ENCODE results near the gene PIK3R3.
"Not testable (repeated sequence)": the region's sequence is repeated elsewhere in the genome, so short reads cannot be mapped to it uniquely, and the experiment has no call there.

- TF ChIP-seq POLR2AphosphoS5 (IDR thresholded peaks at IDR 0.05; ENCODE audit: low read depth, low read length); TCF7L2 (IDR thresholded peaks at IDR 0.05; ENCODE audit: low read depth, low read length); CTCF (IDR thresholded peaks at IDR 0.05); SIN3A (IDR thresholded peaks at IDR 0.05; ENCODE audit: borderline replicate concordance, insufficient read depth, low read depth, low read length); REST (IDR thresholded peaks at IDR 0.05; ENCODE audit: insufficient read depth in 1 of 2, low read depth in 2 of 2, low read length in 1 of 2): not testable (repeated sequence)
These were observed 37.3 kb downstream of the PIK3R3 start for GRCh38 chr1:46095110-46095509.

All from Panc1 (cell line).